ENCODE data around the gene MST1.
"Not testable (repeated sequence)": the region's sequence is repeated elsewhere in the genome, so short reads cannot be mapped to it uniquely, and the experiment has no call there.

Gene MST1

GRCh38 chr3:49700453-49701128 is 11.3 kb upstream of the MST1 start:
- DNase-seq (ENCODE audit: low read depth in 2 of 2): no peak

DNA sequence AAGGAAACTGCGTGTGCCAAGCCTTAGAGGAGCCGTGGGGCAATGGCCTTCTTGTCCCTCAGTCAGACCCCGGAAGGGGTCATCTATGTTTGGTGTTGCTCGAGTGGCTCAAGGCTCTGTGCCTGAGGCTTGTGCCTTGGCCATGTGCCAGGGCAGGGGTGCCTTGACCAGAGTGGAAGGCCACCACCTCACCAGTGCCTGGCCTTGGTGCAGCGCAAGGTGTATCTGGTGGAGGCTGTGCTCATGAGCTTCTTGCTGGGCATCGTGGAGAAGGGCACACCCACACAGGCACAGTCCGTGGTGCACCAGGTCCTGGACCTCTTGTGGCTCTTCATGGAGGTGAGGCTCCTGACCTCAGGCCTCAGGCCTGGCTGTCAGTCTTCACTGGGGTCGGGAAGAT is 10.7 kb upstream of the MST1 start:
- DNase-seq (ENCODE audit: low read depth in 2 of 2): no peak

DNA sequence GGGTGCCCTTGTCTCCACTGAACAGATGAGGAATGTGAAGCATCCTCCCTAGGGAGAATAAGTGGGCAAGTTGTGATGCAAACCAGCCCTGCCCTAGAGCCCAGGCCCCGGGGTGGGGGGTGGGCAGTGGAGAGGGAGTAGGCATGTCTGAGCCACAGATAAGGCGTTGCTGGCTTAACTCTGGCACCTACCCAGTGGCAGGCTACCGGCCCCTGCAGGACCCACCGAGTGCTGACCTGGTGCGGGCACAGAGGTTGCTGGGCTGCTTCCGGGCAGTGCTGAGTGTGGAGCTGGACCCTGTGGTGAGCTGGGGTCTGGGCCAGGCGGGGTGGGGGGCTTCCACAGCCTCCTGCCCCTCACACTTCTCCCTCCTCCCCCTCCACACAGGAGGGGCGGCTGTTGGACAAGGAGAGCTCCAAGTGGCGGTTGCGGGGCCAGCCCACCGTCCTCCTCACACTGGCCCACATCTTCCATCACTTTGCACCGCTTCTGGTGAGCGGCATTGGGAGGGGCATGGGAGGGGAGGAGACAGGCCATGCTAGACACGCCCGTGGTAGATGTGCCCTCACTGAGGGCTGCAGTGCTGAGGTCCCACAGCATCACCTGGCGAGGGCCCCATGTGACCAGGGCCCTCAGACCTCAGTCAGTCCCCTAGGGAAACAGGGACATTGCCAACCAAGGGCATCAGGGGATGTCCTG is 10.2 kb upstream of the MST1 start:
- no peak for DNase-seq (ENCODE audit: low read depth in 2 of 2)

DNA sequence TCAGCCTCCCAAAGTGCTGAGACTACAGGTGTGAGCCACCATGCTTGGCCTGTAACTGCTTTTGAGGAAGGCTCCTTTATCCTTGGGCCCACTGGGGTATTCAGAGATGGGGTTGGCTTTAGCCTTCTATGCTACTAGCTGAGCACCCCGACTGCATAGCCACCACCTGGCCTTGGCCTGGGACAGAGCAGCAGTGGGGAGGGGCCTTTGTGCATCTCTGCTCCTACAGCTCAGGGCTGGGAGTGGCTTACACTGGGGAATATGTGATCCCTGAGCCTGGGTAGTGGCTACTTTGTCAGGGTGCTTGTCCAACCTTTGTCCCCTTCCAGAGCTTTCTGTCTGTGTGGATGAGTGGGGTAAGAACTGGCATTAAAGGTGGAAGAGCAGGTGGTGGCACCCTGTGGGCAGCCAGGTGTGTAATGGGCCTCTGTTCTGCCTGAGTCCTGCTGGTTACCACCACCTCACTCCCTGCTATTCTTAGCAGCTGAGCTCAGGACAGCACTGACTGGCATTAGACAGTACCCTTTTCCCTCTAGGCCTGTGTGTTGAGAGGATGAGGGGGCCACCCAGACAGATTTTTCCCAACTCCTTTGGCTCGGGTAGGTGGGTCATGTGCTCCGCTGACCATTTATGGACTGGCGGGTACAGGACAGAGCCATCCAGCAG is 6.2 kb upstream of the MST1 start:
- DNase-seq (ENCODE audit: low read depth in 2 of 2): not testable (repeated sequence)

- not testable (repeated sequence) for DNase-seq (ENCODE audit: low read depth in 2 of 2)
These were observed 5.3 kb upstream of the MST1 start for GRCh38 chr3:49694409-49695070.

DNA sequence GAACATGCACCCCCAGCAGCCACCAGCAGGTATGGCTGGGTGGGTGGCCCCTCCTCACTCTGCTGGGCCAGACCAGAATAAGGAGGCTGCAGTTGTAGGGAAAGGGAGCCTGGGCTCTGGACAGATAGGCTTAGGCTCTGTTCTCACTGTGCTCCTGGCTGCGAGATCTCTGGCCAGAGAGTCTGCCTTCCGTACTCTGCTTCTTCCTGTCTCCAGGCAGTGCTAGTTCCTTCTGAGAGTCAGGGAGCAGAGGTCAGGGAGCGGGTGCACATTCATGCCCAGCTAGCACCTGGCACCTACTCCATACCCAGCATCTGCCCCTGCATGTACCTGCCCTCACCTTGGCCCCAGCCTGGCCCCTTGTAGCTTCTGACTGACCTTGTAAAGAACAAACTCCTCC is 2.2 kb upstream of the MST1 start:
- not testable (repeated sequence) for DNase-seq (ENCODE audit: low read depth in 2 of 2)

- not testable (repeated sequence) for DNase-seq (ENCODE audit: low read depth in 2 of 2)
These were observed 1.6 kb upstream of the MST1 start for GRCh38 chr3:49690856-49691255.

GRCh38 chr3:49689908-49690624 is 792 bp upstream of the MST1 start:
- DNase-seq (ENCODE audit: low read depth in 2 of 2): not testable (repeated sequence)

DNA sequence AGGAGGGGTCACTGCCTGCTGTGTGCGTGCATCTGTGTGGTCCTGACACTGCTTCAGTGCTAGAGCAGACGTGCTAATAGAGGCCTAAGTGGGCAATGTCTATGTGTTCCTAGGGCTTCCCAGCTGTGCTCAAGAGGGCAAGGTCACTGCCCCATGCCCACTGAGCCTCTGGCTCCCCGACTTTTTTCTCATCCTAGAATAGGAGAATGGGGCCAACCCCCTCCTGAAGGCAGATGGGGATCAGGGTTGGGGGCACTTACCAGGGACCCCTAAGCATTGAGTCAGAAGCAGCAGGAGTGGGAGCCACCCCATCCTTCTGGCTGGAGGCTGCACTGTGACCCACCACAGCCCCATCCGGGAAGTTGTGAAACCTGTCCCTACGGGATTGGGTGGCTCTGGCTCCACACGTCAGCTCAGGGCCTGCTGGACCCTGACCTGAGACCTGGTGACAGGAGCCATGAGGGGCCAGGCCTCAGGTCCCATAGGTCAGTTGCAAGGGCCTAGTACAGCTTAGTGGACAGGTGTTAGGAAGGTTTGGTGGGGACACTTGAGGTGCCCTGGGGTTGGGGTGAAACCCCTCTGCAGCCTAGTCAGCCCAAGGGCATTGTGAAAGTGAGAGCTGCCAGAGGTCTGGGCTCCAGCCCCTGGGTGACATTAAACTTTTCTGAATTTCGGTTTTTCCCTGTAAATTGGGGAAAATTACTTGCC is 782 bp downstream of the MST1 start:
- DNase-seq (ENCODE audit: low read depth in 2 of 2): not testable (repeated sequence)

DNA sequence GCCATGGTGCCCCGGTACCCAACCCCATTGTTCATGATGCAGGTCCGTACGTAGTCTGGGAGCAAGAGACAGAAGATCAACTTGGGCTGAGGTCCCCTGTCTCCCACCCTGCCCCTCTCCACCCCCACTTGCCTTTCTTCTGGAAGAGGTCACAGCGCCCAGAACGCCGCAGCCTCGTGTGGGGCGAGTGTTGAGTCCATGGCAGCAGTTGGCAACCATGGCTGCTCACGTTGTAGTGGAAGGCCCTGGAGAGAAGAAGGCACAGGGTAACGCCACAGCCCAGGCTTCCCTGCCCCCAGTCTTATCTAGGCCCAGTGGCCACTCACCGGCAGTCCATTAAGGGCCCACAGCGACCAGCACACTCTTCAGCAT is 1.9 kb downstream of the MST1 start:
- not testable (repeated sequence) for DNase-seq (ENCODE audit: low read depth in 2 of 2)

- DNase-seq (ENCODE audit: low read depth in 2 of 2): not testable (repeated sequence)
These were observed 2.4 kb downstream of the MST1 start for GRCh38 chr3:49686769-49687423.

- DNase-seq (ENCODE audit: low read depth in 2 of 2): not testable (repeated sequence)
These were observed 2.9 kb downstream of the MST1 start for GRCh38 chr3:49686346-49686745.

DNA sequence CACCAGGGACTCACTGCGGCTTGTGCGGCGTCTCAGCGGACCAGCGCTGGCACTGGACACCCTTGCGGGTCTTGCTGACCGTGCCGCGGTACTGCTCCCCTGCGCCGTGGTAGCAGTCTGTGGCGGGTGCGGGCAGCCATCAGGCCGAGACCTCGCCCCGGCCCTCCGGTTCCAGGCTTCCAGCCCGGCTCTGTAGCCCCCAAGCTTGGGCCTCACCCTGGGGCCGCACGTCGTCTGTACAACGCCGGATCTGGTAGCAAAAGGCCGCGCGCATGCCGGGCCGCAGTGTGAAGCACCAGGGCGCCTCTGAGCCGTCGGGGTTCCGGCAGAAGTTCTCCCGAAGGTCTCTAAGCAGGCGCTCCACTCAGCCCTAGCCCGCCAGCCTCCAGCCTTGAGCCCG is 3.4 kb downstream of the MST1 start:
- not testable (repeated sequence) for DNase-seq (ENCODE audit: low read depth in 2 of 2)

- not testable (repeated sequence) for DNase-seq (ENCODE audit: low read depth in 2 of 2)
These were observed 4.2 kb downstream of the MST1 start for GRCh38 chr3:49685103-49685502.

DNA sequence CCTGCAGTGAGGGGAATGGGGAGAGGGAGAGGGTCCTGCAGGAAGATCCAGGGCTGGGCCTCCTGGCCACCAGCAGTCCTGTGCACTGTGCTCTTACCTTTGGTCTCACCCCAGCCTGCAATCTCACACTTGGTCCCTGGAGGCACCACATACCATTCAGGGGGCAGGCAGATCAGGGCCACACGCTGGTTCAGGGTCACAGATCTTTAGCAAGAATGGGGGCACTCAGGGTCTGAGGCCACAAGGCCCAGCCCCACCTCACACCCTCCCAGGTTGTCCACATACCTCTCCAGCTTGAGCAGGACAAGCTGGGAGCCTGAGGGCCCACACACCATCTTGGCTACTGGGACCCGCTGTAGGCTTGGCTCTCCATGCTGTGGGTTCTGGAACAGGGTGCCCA is 4.8 kb downstream of the MST1 start:
- DNase-seq (ENCODE audit: low read depth in 2 of 2): not testable (repeated sequence)

DNA sequence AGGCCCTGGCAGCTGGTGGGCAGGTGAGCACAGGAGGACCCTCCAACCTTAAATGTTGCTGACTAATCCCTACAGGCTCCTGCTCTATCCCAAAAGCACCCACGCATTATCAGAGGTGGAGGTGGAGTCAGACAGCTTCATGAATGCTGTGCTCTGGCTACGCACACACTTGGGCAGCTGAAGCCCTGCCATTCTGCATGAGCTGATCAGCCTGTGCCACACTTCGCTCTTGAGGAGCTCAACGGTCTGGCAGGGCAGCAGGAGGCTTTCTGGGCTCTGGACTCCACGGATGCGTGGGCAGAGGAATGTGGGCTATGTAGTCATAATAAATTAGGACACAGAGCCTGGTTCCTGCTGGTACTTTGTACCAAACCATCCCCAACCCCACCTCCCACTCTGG is 6.1 kb downstream of the MST1 start:
- DNase-seq (ENCODE audit: low read depth in 2 of 2): no peak

GRCh38 chr3:49681543-49681942 is 7.7 kb downstream of the MST1 start:
- DNase-seq (ENCODE audit: low read depth in 2 of 2): no peak

- DNase-seq (ENCODE audit: low read depth in 2 of 2): no peak
These were observed 8.1 kb downstream of the MST1 start for GRCh38 chr3:49681232-49681522.

DNA sequence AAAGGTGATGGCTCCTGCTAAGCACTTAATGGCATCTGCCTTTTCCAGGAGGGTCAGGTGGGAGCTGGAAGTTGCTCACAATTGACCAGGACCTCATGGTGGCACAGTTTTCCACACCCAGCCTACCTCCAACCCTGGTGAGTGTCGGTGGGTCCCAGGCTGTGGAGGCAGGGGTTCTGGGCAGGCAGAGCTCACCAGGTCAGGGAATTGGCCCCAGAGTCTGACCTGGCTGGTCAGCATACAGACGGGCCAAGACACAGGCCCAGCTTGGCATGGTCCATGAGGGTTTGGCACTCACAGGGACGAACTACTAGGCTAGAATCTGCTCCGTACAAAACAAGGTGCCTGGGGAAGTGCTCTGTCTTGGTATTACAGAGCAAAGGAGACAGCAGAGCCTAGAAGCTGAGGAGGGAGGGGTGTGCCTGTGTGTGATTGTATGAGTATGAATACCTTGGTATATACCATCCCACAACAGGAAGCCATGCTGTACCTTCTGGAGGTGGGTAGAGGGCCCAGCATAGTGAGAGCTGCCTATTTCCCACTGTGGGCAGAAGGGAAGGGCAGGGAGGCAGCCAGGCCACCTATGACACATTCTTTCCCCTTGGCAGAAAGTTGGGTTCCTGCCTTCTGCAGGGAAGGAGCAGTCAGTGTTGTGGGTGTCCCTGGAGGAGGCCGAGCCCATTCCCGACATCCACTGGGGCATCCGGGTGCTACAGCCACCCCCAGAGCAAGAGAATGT is 8.6 kb downstream of the MST1 start:
- DNase-seq (ENCODE audit: low read depth in 2 of 2): no peak

DNA sequence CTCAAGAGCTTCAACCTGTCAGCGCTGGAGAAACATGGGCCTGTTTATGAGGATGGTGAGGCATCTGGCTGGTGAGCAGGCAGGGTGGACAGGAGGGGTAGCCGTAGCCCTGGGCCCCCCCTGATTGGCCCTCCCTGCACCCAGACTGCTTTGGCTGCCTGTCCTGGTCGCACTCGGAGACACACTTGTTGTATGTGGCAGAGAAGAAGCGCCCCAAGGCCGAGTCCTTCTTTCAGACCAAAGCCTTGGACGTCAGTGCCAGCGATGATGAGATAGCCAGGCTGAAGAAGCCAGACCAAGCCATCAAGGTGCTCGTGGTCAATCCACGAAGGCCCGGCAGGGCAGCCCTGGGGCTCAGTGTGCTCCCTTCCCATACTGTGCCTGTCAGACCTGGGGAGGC is 13.4 kb downstream of the MST1 start:
- DNase-seq (ENCODE audit: low read depth in 2 of 2): no peak

Data from stimulated activated CD8-positive, alpha-beta memory T cell treated with anti-CD3 and anti-CD28 coated beads, Interleukin-7, amount 100 ng/mL, for 1 hour (primary cell).